ENCODE data around the gene BPIFB2.

DNA sequence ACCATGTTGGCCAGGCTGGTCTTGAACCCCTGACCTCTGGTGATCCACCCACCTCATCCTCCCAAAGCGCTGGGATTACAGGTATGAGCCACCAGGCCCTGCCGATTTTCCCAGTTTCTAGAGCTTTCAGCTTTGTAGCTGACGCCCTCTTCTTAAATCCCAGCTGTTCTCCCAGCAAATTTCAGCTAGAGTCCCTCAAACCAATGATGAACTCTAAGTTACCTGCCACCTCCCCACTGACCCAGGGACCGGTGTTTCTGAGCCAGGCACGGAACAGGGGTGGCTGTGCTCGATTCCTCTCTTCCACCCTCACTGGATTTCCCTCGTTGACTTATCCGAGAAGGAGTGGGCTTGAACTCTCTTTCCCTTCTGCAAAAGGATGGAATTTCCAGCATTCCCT lies 42.4 kb upstream of the BPIFB2 start:
- no peak for TF ChIP-seq PAX5 (IDR thresholded peaks at IDR 0.05; ENCODE audit: borderline replicate concordance, low read depth, low read length)
- TF ChIP-seq IKZF2 (IDR thresholded peaks at IDR 0.05) = no peak
- TF ChIP-seq ATF7 (IDR thresholded peaks at IDR 0.05; ENCODE audit: low read depth) = no peak
- TF ChIP-seq, protein P1, sequence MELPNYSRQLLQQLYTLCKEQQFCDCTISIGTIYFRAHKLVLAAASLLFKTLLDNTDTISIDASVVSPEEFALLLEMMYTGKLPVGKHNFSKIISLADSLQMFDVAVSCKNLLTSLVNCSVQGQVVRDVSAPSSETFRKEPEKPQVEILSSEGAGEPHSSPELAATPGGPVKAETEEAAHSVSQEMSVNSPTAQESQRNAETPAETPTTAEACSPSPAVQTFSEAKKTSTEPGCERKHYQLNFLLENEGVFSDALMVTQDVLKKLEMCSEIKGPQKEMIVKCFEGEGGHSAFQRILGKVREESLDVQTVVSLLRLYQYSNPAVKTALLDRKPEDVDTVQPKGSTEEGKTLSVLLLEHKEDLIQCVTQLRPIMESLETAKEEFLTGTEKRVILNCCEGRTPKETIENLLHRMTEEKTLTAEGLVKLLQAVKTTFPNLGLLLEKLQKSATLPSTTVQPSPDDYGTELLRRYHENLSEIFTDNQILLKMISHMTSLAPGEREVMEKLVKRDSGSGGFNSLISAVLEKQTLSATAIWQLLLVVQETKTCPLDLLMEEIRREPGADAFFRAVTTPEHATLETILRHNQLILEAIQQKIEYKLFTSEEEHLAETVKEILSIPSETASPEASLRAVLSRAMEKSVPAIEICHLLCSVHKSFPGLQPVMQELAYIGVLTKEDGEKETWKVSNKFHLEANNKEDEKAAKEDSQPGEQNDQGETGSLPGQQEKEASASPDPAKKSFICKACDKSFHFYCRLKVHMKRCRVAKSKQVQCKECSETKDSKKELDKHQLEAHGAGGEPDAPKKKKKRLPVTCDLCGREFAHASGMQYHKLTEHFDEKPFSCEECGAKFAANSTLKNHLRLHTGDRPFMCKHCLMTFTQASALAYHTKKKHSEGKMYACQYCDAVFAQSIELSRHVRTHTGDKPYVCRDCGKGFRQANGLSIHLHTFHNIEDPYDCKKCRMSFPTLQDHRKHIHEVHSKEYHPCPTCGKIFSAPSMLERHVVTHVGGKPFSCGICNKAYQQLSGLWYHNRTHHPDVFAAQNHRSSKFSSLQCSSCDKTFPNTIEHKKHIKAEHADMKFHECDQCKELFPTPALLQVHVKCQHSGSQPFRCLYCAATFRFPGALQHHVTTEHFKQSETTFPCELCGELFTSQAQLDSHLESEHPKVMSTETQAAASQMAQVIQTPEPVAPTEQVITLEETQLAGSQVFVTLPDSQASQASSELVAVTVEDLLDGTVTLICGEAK (IDR thresholded peaks at IDR 0.05; ENCODE audit: borderline replicate concordance) = no peak

Measured in GM12878 (cell line).